Trophoblast cell (in vitro differentiated cells and primary cell): ENCODE measurements around the gene WNT3.

Source experiments
- DNase-seq, 2 donors: peaks; one replicate each; pipeline ENCODE4 v3.0.0-alpha.2; 2016
- H2AFZ ChIP-seq: 2 replicates; pipeline ENCODE4 v1.6.1; 2013; ENCODE audit warnings: low read length, moderate library complexity, mild to moderate bottlenecking; ENCODE audit not compliant: insufficient read depth, poor library complexity
- H2AK5ac ChIP-seq: 2 replicates; pipeline ENCODE4 v1.6.1; 2013; ENCODE audit warnings: mild to moderate bottlenecking, low read length
- H2BK120ac ChIP-seq: 2 replicates; pipeline ENCODE4 v1.6.1; 2013; ENCODE audit warnings: low read length, mild to moderate bottlenecking, moderate library complexity; ENCODE audit not compliant: insufficient read depth, poor library complexity
- H2BK12ac ChIP-seq: 2 replicates; pipeline ENCODE4 v1.6.1; 2013; ENCODE audit warnings: mild to moderate bottlenecking, low read length, moderate library complexity
- H2BK5ac ChIP-seq: 2 replicates; pipeline ENCODE4 v1.6.1; 2013; ENCODE audit warnings: low read length, low read depth, moderate library complexity, mild to moderate bottlenecking; ENCODE audit not compliant: poor library complexity
- H3K14ac ChIP-seq: 2 replicates; pipeline ENCODE4 v1.6.1; 2013; ENCODE audit warnings: mild to moderate bottlenecking, low read length
- H3K18ac ChIP-seq: 2 replicates; pipeline ENCODE4 v1.6.1; 2013; ENCODE audit warnings: mild to moderate bottlenecking, low read length
- H3K23ac ChIP-seq: 2 replicates; pipeline ENCODE4 v1.6.1; 2013; ENCODE audit warnings: low read length
- H3K27ac ChIP-seq: 2 replicates; pipeline ENCODE4 v1.5.1; 2013; ENCODE audit warnings: low read depth, mild to moderate bottlenecking, inconsistent platforms, low read length, moderate library complexity
- H3K27me3 ChIP-seq: 2 replicates; pipeline ENCODE4 v1.6.1; 2013; ENCODE audit warnings: inconsistent platforms, mild to moderate bottlenecking, low read length, moderate library complexity; ENCODE audit not compliant: insufficient read depth
- H3K36me3 ChIP-seq, 2 experiments: 1 replicate in 1 of 2; 2 replicates in 1 of 2; pipeline ENCODE4 v1.6.1; 2013; ENCODE audit warnings: low read length in 2 of 2, mild to moderate bottlenecking in 2 of 2, moderate library complexity in 1 of 2; ENCODE audit not compliant: insufficient read depth in 2 of 2, control insufficient read depth in 1 of 2
- H3K4ac ChIP-seq: 2 replicates; pipeline ENCODE4 v1.6.1; 2013; ENCODE audit warnings: low read depth, mild to moderate bottlenecking, low read length, moderate library complexity
- H3K4me1 ChIP-seq, 2 experiments: 1 replicate in 1 of 2; 2 replicates in 1 of 2; pipeline ENCODE4 v1.6.1; 2013; ENCODE audit warnings: low read length in 2 of 2, mild to moderate bottlenecking in 2 of 2, moderate library complexity in 1 of 2; ENCODE audit not compliant: insufficient read depth in 2 of 2, control insufficient read depth in 1 of 2
- H3K4me2 ChIP-seq: 2 replicates; pipeline ENCODE4 v1.6.1; 2013; ENCODE audit warnings: inconsistent platforms, mild to moderate bottlenecking, low read length, moderate library complexity
- H3K4me3 ChIP-seq: 2 replicates; pipeline ENCODE4 v1.5.1; 2013; ENCODE audit warnings: mild to moderate bottlenecking, low read depth, low read length, inconsistent platforms
- H3K79me1 ChIP-seq: one replicate; pipeline ENCODE4 v1.6.1; 2013; ENCODE audit warnings: low read length
- H3K79me2 ChIP-seq: 2 replicates; pipeline ENCODE4 v1.6.1; 2013; ENCODE audit warnings: low read length, mild to moderate bottlenecking; ENCODE audit not compliant: control insufficient read depth, insufficient read depth, poor library complexity
- H3K9ac ChIP-seq: 2 replicates; pipeline ENCODE4 v1.6.1; 2013; ENCODE audit warnings: mild to moderate bottlenecking, low read length
- H3K9me3 ChIP-seq: 2 replicates; pipeline ENCODE4 v1.6.1; 2013; ENCODE audit warnings: low read depth, mild to moderate bottlenecking, control low read depth, inconsistent platforms, low read length; ENCODE audit not compliant: insufficient read depth
- H4K12ac ChIP-seq: 2 replicates; pipeline ENCODE4 v1.6.1; 2013; ENCODE audit warnings: low read depth, mild to moderate bottlenecking, low read length, moderate library complexity
- H4K8ac ChIP-seq: 2 replicates; pipeline ENCODE4 v1.6.1; 2013; ENCODE audit warnings: low read depth, mild to moderate bottlenecking, low read length, moderate library complexity
- H4K91ac ChIP-seq: one replicate; pipeline ENCODE4 v1.6.1; 2013; ENCODE audit warnings: low read depth, mild to moderate bottlenecking, low read length, moderate library complexity
- WGBS: extraction: QIAGEN DNeasy Blood & Tissue Kit; methylation state at CpG from one replicate; pipeline ENCODE4 v1.1.7; 2013; ENCODE audit warnings: missing lambda C conversion rate; ENCODE audit not compliant: insufficient read length, insufficient coverage; ENCODE audit errors: extremely low coverage; 5-methylcytosine and 5-hydroxymethylcytosine counted together

Gene WNT3

DNA sequence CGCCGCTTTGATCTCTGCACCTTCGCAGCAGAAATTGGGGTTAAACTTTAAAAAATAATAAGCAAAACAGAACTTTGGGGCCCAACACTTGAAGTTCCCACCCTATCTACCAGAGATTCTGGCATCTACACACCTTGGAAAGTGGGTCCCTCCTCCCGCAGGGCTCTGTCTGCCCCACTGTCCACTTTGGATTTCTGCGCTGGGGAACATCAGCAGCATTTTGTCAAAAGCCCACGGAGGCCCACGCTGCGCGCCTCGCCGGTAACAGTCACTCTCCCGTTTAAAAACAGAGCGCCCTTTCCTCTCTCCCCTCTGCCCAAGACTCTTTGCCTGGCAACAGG is 32.2 kb upstream of the WNT3 start:
- H3K27me3 ChIP-seq, result peaks cover 6% of the 10 kb centered on the region

DNA sequence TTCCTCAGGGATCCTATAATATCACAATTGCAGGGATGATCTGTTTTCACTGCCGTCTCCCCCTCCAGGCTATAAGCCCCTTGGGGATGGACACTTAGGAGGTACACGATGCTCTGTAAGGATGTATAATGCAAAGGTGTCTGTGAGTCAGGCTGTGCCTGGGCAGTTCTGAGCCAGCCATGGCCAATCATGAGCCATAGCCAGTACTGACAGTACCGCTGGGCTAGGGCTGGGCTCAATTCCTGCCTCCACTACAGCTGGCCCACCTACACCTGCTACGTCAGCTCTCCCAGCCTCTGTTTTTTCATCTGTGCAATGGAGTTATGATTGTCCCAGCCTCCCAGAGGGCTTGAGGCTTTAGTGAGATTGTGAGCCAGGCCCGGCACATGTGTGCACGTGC is 30.0 kb upstream of the WNT3 start:
- no peak overlapping the region for H3K4me2 ChIP-seq
- peaks cover 13% of the 10 kb centered on the region for H3K79me1 ChIP-seq
- no peak overlapping the region for H3K27ac ChIP-seq
- no peak overlapping the region for H3K23ac ChIP-seq
- no peak overlapping the region for H2AFZ ChIP-seq
- no peak overlapping the region for H4K8ac ChIP-seq
- peaks cover 4 to 5% of the 10 kb centered on the region in 2 experiments for H3K4me1 ChIP-seq
- H3K14ac ChIP-seq, result no peak overlapping the region
- H4K12ac ChIP-seq, result no peak overlapping the region
- H3K9ac ChIP-seq, result no peak overlapping the region
- H3K4ac ChIP-seq, result no peak overlapping the region
- H3K9me3 ChIP-seq, result peaks cover 6% of the 10 kb centered on the region
- H2AK5ac ChIP-seq, result no peak overlapping the region
- no peak for DNase-seq
- no peak overlapping the region for H2BK120ac ChIP-seq
- H3K27me3 ChIP-seq, result peaks cover 6% of the 10 kb centered on the region
- H3K79me2 ChIP-seq, result peaks cover 8% of the 10 kb centered on the region
- H2BK5ac ChIP-seq, result no peak overlapping the region
- no peak overlapping the region for H3K4me3 ChIP-seq
- no peaks in the 10 kb centered on the region for H3K36me3 ChIP-seq
- no peak overlapping the region for H4K91ac ChIP-seq
- WGBS, result no CpG with 5 or more reads among the region's 6 CpGs
- H3K18ac ChIP-seq, result no peak overlapping the region
- H2BK12ac ChIP-seq, result no peak overlapping the region

More for the DNA sequence above, 32.2 kb upstream of the WNT3 start:
- Histone ChIP-seq H3K4ac (no peak overlapping the region), H3K23ac (no peak overlapping the region), H2BK12ac (peak overlapping the region; percentile 55), H3K14ac (peak overlapping the region; percentile 4), H3K9me3 (peaks cover 6% of the 10 kb centered on the region), H3K79me2 (peaks cover 8% of the 10 kb centered on the region), H4K91ac (peak overlapping the region; percentile 45), H3K18ac (peak overlapping the region; percentile 10), H3K4me2 (peak overlapping the region; percentile 66), H2AK5ac (no peak overlapping the region), H2AFZ (peak overlapping the region; percentile 67), H2BK120ac (peak overlapping the region; percentile 10), H2BK5ac (peak overlapping the region; percentile 23), H3K79me1 (peaks cover 17% of the 10 kb centered on the region), H4K8ac (peak overlapping the region; percentile 2), H3K9ac (no peak overlapping the region), H3K36me3 (no peaks in the 10 kb centered on the region), H3K4me1 (peaks cover 19 to 20% of the 10 kb centered on the region in 2 experiments), H3K27ac (no peak overlapping the region), H3K4me3 (peak overlapping the region; percentile 79), H4K12ac (no peak overlapping the region)
- DNase-seq, result no peak
- no CpG with 5 or more reads among the region's 13 CpGs for WGBS

GRCh38 chr17:46847204-46848191 is 29.0 kb upstream of the WNT3 start:
- H2BK12ac ChIP-seq, result no peak overlapping the region
- H3K4me1 ChIP-seq, result peaks cover 0 to 4% of the 10 kb centered on the region in 2 experiments
- no peak overlapping the region for H3K18ac ChIP-seq
- H3K4me3 ChIP-seq, result no peak overlapping the region
- H2AK5ac ChIP-seq, result no peak overlapping the region
- no peak overlapping the region for H3K4me2 ChIP-seq
- no peaks in the 10 kb centered on the region for H3K36me3 ChIP-seq
- no CpG with 5 or more reads among the region's 8 CpGs for WGBS
- H2BK120ac ChIP-seq, result no peak overlapping the region
- no peak overlapping the region for H3K4ac ChIP-seq
- H3K14ac ChIP-seq, result no peak overlapping the region
- no peak overlapping the region for H4K91ac ChIP-seq
- no peak overlapping the region for H3K9ac ChIP-seq
- H4K8ac ChIP-seq, result no peak overlapping the region
- no peak overlapping the region for H4K12ac ChIP-seq
- no peak for DNase-seq
- peaks cover 13% of the 10 kb centered on the region for H3K79me1 ChIP-seq
- no peak overlapping the region for H3K27ac ChIP-seq
- peaks cover 8% of the 10 kb centered on the region for H3K27me3 ChIP-seq
- H2BK5ac ChIP-seq, result no peak overlapping the region
- peaks cover 8% of the 10 kb centered on the region for H3K79me2 ChIP-seq
- no peak overlapping the region for H3K23ac ChIP-seq
- H3K9me3 ChIP-seq, result peaks cover 6% of the 10 kb centered on the region
- H2AFZ ChIP-seq, result no peak overlapping the region

GRCh38 chr17:46842835-46843234 is 24.3 kb upstream of the WNT3 start:
- Histone ChIP-seq H3K14ac (no peak overlapping the region), H2BK120ac (no peak overlapping the region), H3K4ac (no peak overlapping the region), H3K9me3 (peaks cover 2% of the 10 kb centered on the region), H3K18ac (no peak overlapping the region), H3K79me1 (peaks cover 4% of the 10 kb centered on the region), H3K9ac (no peak overlapping the region), H2BK5ac (no peak overlapping the region), H2AK5ac (no peak overlapping the region), H3K36me3 (no peaks in the 10 kb centered on the region), H3K27ac (no peak overlapping the region), H3K27me3 (peaks cover 2% of the 10 kb centered on the region), H3K79me2 (no peaks in the 10 kb centered on the region), H2BK12ac (no peak overlapping the region), H4K12ac (no peak overlapping the region), H3K4me2 (no peak overlapping the region), H4K8ac (no peak overlapping the region), H4K91ac (no peak overlapping the region), H3K23ac (no peak overlapping the region), H3K4me3 (no peak overlapping the region), H2AFZ (no peak overlapping the region), H3K4me1 (peaks cover 2 to 5% of the 10 kb centered on the region in 2 experiments)
- peak in 1 of 2 donors; percentile 34 for DNase-seq
- WGBS, result no CpG with 5 or more reads among the region's 3 CpGs
